Fibroblast of lung (primary cell): ENCODE results near the gene TRAF3. TPM values are rescaled to one million over a fixed set of nuclear protein-coding genes. Genes with fewer than 3 reads are reported as not detected.
A peak's percentile ranks its signal among the peaks of the same experiment; 100 is the strongest.

ENCODE experiments used
- DNase-seq, 2 donors: peaks; one replicate each; pipeline versions ENCODE4 v3.0.0 to v3.0.0-alpha.2; 2010; ENCODE audit warnings: low read depth in 2 of 2
- H2AFZ ChIP-seq: 2 replicates; pipeline ENCODE4 v1.5.1; 2012; ENCODE audit warnings: low read length, control low read depth, inconsistent platforms
- H3K27ac ChIP-seq: 2 replicates; pipeline ENCODE4 v1.5.1; 2011; ENCODE audit warnings: low read length, control low read depth; ENCODE audit not compliant: insufficient read depth
- H3K27me3 ChIP-seq: 2 replicates; pipeline ENCODE4 v1.5.1; 2011; ENCODE audit warnings: mild to moderate bottlenecking, low read length; ENCODE audit not compliant: control insufficient read depth, insufficient read depth
- H3K36me3 ChIP-seq: 2 replicates; pipeline ENCODE4 v1.5.1; 2011; ENCODE audit warnings: low read length; ENCODE audit not compliant: control insufficient read depth, insufficient read depth
- H3K4me1 ChIP-seq: 2 replicates; pipeline ENCODE4 v1.5.1; 2011; ENCODE audit warnings: low read length; ENCODE audit not compliant: control insufficient read depth, insufficient read depth; ENCODE audit errors: extremely low read depth
- H3K4me2 ChIP-seq: 2 replicates; pipeline ENCODE4 v1.5.1; 2011; ENCODE audit warnings: low read length, control low read depth; ENCODE audit not compliant: insufficient read depth; ENCODE audit errors: extremely low read depth
- H3K4me3 ChIP-seq, 4 experiments: fragments of 200-600 bp in 1 of 4; sonication (generic) in 1 of 4; replicated peaks in 1 of 4; 2 replicates each; pipeline ENCODE4 v1.5.1; 2011 to 2016; ENCODE audit warnings: low read length in 4 of 4, low read depth in 3 of 4, mild to moderate bottlenecking in 3 of 4, control low read depth in 2 of 4, inconsistent platforms in 1 of 4, mixed read lengths in 1 of 4; ENCODE audit not compliant: insufficient read depth in 1 of 4; ENCODE audit errors: control extremely low read depth in 1 of 4
- H3K79me2 ChIP-seq: 2 replicates; pipeline ENCODE4 v1.5.1; 2012; ENCODE audit warnings: mild to moderate bottlenecking, low read length, inconsistent platforms; ENCODE audit not compliant: control insufficient read depth, insufficient read depth
- H3K9ac ChIP-seq: 2 replicates; pipeline ENCODE4 v1.5.1; 2011; ENCODE audit warnings: mild to moderate bottlenecking, low read length, control low read depth; ENCODE audit not compliant: insufficient read depth
- H3K9me3 ChIP-seq: 2 replicates; pipeline ENCODE4 v1.5.1; 2012; ENCODE audit warnings: low read depth, low read length; ENCODE audit not compliant: control insufficient read depth, insufficient read depth
- H4K20me1 ChIP-seq: 2 replicates; pipeline ENCODE4 v1.5.1; 2011; ENCODE audit warnings: low read length; ENCODE audit not compliant: control insufficient read depth, insufficient read depth; ENCODE audit errors: extremely low read depth
- CTCF ChIP-seq, 2 donors: IDR thresholded peaks in 1 of 2; conservative IDR thresholded peaks in 1 of 2; 1 replicate in 1 of 2; 2 replicates in 1 of 2; pipeline ENCODE4 v1.5.1; 2011 to 2012; ENCODE audit warnings: low read length in 2 of 2, control low read depth in 1 of 2, inconsistent platforms in 1 of 2, low read depth in 1 of 2, mild to moderate bottlenecking in 1 of 2
- EZH2 ChIP-seq: IDR thresholded peaks from 2 replicates; pipeline ENCODE4 v1.5.1; 2012; ENCODE audit warnings: low read length, control low read depth, mild to moderate bottlenecking; ENCODE audit errors: missing control alignments
- polyA plus RNA-seq, 2 donors: library from polyadenylated mRNA; depleted of rRNA in 1 of 2; stranded (reverse) in 1 of 2; unstranded in 1 of 2; fragments of >200 nt; gene quantifications; 2 replicates each; pipeline ENCODE4 v1.2.1, GENCODE V29; 2011 to 2012; ENCODE audit warnings: missing spikeins in 1 of 2
- total RNA-seq: library from RNA; depleted of rRNA; stranded (reverse); fragments of >200 nt; gene quantifications from 2 replicates; pipeline ENCODE4 v1.2.1, GENCODE V29; 2014

TRAF3 gene
- total and polyA plus RNA-seq, 2 donors (not counting 1 experiment from before 2014, with no cell fraction given), result 12.1 to 14.4 TPM

DNA sequence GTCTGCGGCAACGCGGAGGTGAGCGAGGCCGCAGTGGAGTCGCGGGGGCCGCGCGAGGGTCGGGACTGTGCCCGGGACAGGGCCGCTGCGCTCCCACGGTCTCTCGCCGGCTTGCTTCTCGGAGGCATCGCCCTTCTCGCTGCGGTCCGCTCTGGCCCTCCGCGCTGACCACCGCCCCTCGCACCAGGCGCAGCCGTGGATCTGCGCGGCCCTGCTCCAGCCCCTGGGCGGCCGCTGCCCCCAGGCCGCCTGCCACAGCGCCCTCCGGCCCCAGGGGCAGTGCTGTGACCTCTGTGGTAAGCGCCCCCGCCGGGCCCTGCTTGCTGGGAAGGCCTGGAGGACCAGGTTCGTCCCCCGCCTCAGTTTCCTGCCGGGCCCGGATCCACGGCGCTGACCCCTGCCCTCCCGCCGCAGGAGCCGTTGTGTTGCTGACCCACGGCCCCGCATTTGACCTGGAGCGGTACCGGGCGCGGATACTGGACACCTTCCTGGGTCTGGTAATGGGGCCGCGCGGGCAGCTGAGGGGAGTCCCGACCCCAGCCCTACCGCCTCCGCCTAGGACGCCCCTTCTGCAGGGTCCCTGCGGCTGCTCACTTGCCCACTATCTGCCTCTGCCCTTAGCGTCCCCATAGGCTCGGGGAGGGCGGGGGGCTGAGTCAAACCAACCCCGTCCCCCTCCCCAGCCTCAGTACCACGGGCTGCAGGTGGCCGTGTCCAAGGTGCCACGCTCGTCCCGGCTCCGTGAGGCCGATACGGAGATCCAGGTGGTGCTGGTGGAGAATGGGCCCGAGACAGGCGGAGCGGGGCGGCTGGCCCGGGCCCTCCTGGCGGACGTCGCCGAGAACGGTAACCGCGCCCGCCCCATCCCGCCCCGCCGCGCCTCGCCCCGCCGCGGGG, 152.2 kb downstream of the TRAF3 start:
- no peak for TF ChIP-seq CTCF (conservative IDR thresholded peaks at IDR 0.05 in 1 of 2, IDR thresholded peaks at IDR 0.05 in 1 of 2; ENCODE audit: low read depth in 1 of 2, low read length in 2 of 2)
- peak; percentile 100 for TF ChIP-seq EZH2
- no peak for DNase-seq
- no peaks in the 10 kb centered on the region for H3K79me2 ChIP-seq
- H2AFZ ChIP-seq, result no peak overlapping the region
- H3K4me3 ChIP-seq, result peak overlapping the region in 1 of 4 experiments; percentile 2
- no peak overlapping the region for H3K4me2 ChIP-seq
- H3K36me3 ChIP-seq, result peaks cover 2% of the 10 kb centered on the region
- no peaks in the 10 kb centered on the region for H4K20me1 ChIP-seq
- H3K27me3 ChIP-seq, result peaks cover 35% of the 10 kb centered on the region
- no peaks in the 10 kb centered on the region for H3K9me3 ChIP-seq
- no peak overlapping the region for H3K27ac ChIP-seq
- H3K9ac ChIP-seq, result no peak overlapping the region
- H3K4me1 ChIP-seq, result peaks cover 5% of the 10 kb centered on the region

GRCh38 chr14:102930138-102930752, 153.0 kb downstream of the TRAF3 start:
- Histone ChIP-seq H3K9ac (no peak overlapping the region), H2AFZ (no peak overlapping the region), H3K27me3 (peaks cover 32% of the 10 kb centered on the region), H3K36me3 (peaks cover 2% of the 10 kb centered on the region), H3K27ac (no peak overlapping the region), H4K20me1 (no peaks in the 10 kb centered on the region), H3K9me3 (no peaks in the 10 kb centered on the region), H3K79me2 (no peaks in the 10 kb centered on the region), H3K4me1 (peaks cover 5% of the 10 kb centered on the region), H3K4me2 (no peak overlapping the region), H3K4me3 (no peak overlapping the region)
- no peak for DNase-seq
- TF ChIP-seq CTCF (conservative IDR thresholded peaks at IDR 0.05 in 1 of 2, IDR thresholded peaks at IDR 0.05 in 1 of 2; ENCODE audit: low read depth in 1 of 2, low read length in 2 of 2) (no peak), EZH2 (no peak)

GRCh38 chr14:102930753-102931579, 153.7 kb downstream of the TRAF3 start:
- peak; percentile 29 to 58 for DNase-seq
- no peaks in the 10 kb centered on the region for H4K20me1 ChIP-seq

More at GRCh38 chr14:102930753-102931579, 153.7 kb downstream of the TRAF3 start:
- H3K4me2 ChIP-seq, result no peak overlapping the region
- H3K4me3 ChIP-seq, result no peak overlapping the region
- H3K27me3 ChIP-seq, result peaks cover 29% of the 10 kb centered on the region
- H3K4me1 ChIP-seq, result peaks cover 5% of the 10 kb centered on the region
- H3K27ac ChIP-seq, result no peak overlapping the region
- H3K79me2 ChIP-seq, result no peaks in the 10 kb centered on the region
- TF ChIP-seq EZH2, result peak; percentile 31
- no peak for TF ChIP-seq CTCF (conservative IDR thresholded peaks at IDR 0.05 in 1 of 2, IDR thresholded peaks at IDR 0.05 in 1 of 2; ENCODE audit: low read depth in 1 of 2, low read length in 2 of 2)
- no peak overlapping the region for H2AFZ ChIP-seq
- H3K9ac ChIP-seq, result no peak overlapping the region
- peaks cover 2% of the 10 kb centered on the region for H3K36me3 ChIP-seq
- no peaks in the 10 kb centered on the region for H3K9me3 ChIP-seq
